RWPE2 (cell line): Measurements from ENCODE around the gene IFNL2.

Experiments used
- ATAC-seq: fragments of 200-7000 bp; cut with Tn5 transposase; 3 replicates; pipeline ENCODE4 v1.9.1; 2021; ENCODE audit warnings: low read depth
- DNase-seq: peaks from one replicate; pipeline ENCODE4 v3.0.0-alpha.2; 2020; ENCODE audit warnings: low spot score
- H3K27ac ChIP-seq: fragments of 450-650 bp; 2 replicates; pipeline ENCODE4 v1.5.1; 2017; ENCODE audit warnings: mild to moderate bottlenecking; ENCODE audit not compliant: poor library complexity, severe bottlenecking
- H3K27me3 ChIP-seq: fragments of 250-450 bp; sonication (Bioruptor Pico); 2 replicates; pipeline ENCODE4 v1.5.1; 2021; ENCODE audit warnings: mild to moderate bottlenecking, moderate library complexity; ENCODE audit not compliant: insufficient read depth, poor library complexity, severe bottlenecking
- H3K36me3 ChIP-seq: fragments of 250-450 bp; sonication (Bioruptor Pico); 2 replicates; pipeline ENCODE4 v1.5.1; 2020; ENCODE audit warnings: low read depth, mild to moderate bottlenecking, moderate library complexity
- H3K4me1 ChIP-seq: fragments of 250-450 bp; sonication (Bioruptor Pico); 2 replicates; pipeline ENCODE4 v1.5.1; 2021; ENCODE audit warnings: mild to moderate bottlenecking, moderate library complexity; ENCODE audit not compliant: insufficient read depth, poor library complexity, severe bottlenecking
- H3K4me3 ChIP-seq: fragments of 250-450 bp; sonication (Bioruptor Pico); 2 replicates; pipeline ENCODE4 v1.5.1; 2021; ENCODE audit warnings: mild to moderate bottlenecking, moderate library complexity; ENCODE audit not compliant: severe bottlenecking
- H3K9me3 ChIP-seq: fragments of 250-450 bp; sonication (Bioruptor Pico); 2 replicates; pipeline ENCODE4 v1.5.1; 2021; ENCODE audit warnings: mild to moderate bottlenecking, moderate library complexity; ENCODE audit not compliant: severe bottlenecking
- CTCF ChIP-seq: fragments of 450-650 bp; IDR thresholded peaks from one replicate; pipeline ENCODE4 v1.5.1; 2017; ENCODE audit warnings: mild to moderate bottlenecking, moderate library complexity; ENCODE audit not compliant: poor library complexity, severe bottlenecking

IFNL2 gene

DNA sequence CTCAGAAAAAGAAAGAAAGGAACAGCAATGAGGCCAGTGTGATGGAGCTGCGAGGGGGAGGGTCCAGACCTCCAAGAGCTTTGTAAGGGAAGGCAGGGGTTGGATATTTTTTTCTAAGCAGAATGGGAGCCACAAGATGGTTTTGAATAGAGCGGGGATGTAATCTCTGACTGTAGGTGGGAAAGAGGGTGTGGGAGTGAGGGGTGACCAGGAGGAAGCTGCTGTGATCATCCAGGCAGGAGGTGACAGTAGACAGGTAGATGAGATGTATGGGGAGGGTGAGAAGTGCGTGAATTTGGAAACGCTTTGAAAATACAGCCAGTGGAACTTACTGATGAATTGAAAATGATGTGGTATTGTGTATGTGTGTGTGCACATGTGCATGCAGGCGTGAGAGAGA, 7.4 kb downstream of the IFNL2 start:
- no peaks in the 10 kb centered on the region for H3K4me1 ChIP-seq
- no peak overlapping the region for H3K4me3 ChIP-seq
- H3K27ac ChIP-seq: no peak overlapping the region
- H3K36me3 ChIP-seq: no peaks in the 10 kb centered on the region
- H3K27me3 ChIP-seq: no peaks in the 10 kb centered on the region
- ATAC-seq (no peak), DNase-seq (no peak)
- no peak for TF ChIP-seq CTCF
- no peaks in the 10 kb centered on the region for H3K9me3 ChIP-seq

- Histone ChIP-seq H3K27ac (no peak overlapping the region), H3K27me3 (no peaks in the 10 kb centered on the region), H3K36me3 (no peaks in the 10 kb centered on the region), H3K9me3 (no peaks in the 10 kb centered on the region), H3K4me3 (no peak overlapping the region), H3K4me1 (no peaks in the 10 kb centered on the region)
- no peak for TF ChIP-seq CTCF
- ATAC-seq: no peak
- DNase-seq: no peak
These were observed 8.5 kb downstream of the IFNL2 start for GRCh38 chr19:39276740-39277139.

GRCh38 chr19:39277598-39277997, 9.4 kb downstream of the IFNL2 start:
- Histone ChIP-seq H3K27ac (no peak overlapping the region), H3K9me3 (no peaks in the 10 kb centered on the region), H3K4me1 (no peaks in the 10 kb centered on the region), H3K4me3 (no peak overlapping the region), H3K36me3 (no peaks in the 10 kb centered on the region), H3K27me3 (no peaks in the 10 kb centered on the region)
- no peak for DNase-seq
- ATAC-seq: peak; percentile 25; the same call in 1 of the 3 replicates
- no peak for TF ChIP-seq CTCF

- no peaks in the 10 kb centered on the region for H3K4me1 ChIP-seq
- peaks cover 1% of the 10 kb centered on the region for H3K9me3 ChIP-seq
- TF ChIP-seq CTCF: no peak
- no peaks in the 10 kb centered on the region for H3K36me3 ChIP-seq
- no peak overlapping the region for H3K4me3 ChIP-seq
- no peak for DNase-seq
- no peak overlapping the region for H3K27ac ChIP-seq
- H3K27me3 ChIP-seq: peaks cover 3% of the 10 kb centered on the region
- ATAC-seq: no peak
These were observed 13.8 kb downstream of the IFNL2 start for GRCh38 chr19:39282021-39282420.

GRCh38 chr19:39284032-39284431, 15.8 kb downstream of the IFNL2 start:
- Histone ChIP-seq H3K27me3 (peaks cover 3% of the 10 kb centered on the region), H3K27ac (no peak overlapping the region), H3K4me3 (no peak overlapping the region), H3K9me3 (peaks cover 1% of the 10 kb centered on the region), H3K4me1 (no peaks in the 10 kb centered on the region), H3K36me3 (no peaks in the 10 kb centered on the region)
- ATAC-seq (no peak), DNase-seq (no peak)
- TF ChIP-seq CTCF: no peak
